Measurements from ENCODE around the gene RDH5.

The RDH5 gene

DNA sequence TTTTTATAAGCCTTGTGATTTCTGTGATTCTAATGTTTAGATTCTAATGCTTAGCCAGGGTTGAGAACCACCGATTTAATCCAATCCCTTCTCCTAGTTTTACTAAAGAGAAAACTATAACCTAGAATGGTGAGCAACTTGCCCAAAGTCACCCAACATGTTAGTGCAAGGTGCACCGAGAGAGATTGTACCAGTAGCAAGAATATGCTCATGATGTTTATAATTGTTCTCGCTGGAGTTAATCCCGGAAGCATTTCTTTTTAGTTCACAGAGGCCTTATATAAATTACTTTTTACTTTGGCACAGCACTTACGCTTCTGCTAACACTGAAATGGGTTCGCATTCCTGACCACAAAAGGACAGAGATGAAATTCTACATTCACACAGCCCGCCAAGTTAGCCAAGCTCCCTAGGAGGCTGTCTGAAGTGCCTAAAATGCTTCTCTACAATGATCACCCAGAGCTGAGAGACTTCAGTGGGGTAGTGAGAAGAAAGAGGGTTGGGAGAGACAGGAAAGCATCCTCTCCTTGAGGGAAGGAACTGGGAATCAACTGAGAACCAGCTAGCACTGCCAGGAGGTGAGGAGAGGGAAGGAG lies 4.9 kb upstream of the RDH5 start:
- DNase-seq, result no peak

DNA sequence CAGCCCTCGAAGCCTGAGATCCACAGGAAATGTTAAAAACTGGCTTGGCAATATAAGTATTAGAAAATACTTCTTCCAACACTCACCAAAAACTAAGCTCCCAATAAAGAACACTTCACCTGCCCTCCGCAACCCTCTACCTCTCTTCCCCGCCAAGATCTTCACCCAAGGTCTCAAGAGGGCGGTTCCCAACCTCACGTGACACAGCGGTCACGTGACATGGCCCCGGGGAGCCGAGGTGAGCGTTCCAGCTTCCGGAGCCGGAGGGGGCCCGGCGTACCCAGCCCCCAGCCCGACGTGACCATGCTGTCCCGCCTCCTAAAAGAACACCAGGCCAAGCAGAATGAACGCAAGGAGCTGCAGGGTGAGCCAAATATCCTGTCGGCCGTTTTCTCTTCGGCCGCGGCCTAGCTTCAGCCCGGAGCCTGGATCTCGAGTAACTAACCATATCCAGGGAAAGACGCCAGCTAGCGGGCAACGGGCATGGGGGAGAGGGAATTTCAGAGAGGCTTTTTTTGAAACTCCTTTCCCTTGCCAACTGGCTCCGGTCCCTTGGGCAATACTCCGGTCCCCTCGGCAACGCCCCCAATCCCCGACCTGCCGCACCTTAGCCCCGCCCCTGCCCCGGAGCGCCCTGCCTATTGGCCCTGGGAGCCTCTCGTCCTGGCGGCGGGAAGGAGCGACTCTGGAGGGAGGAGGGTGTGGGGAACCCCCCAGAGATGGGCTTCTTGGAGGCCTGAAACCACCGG lies 4.2 kb upstream of the RDH5 start, which contains the start of gene BLOC1S1:
Gene BLOC1S1 (plus strand): TSS at position 214 of the 749 bp plus-strand sequence. CDS start 6 bp downstream, at position 220.
- peak; percentile 78 to 83 for DNase-seq

DNA sequence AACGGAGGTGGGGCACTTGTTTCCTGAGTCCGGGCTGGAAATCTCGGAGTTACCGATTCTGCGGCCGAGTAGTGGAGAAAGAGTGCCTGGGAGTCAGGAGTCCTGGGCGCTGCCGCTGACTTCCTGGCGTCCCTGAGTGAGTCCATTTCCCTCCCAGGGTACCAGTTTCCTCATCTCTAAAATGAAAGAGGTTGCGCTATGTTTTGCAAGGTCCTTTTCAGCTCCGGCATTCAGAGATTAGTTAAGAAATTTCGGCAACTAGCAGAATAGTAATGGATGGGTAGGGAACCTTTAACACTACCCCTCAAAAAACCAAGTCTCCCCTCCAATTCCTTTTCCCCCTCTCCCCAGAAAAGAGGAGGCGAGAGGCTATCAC lies 3.6 kb upstream of the RDH5 start:
- DNase-seq, result no peak

DNA sequence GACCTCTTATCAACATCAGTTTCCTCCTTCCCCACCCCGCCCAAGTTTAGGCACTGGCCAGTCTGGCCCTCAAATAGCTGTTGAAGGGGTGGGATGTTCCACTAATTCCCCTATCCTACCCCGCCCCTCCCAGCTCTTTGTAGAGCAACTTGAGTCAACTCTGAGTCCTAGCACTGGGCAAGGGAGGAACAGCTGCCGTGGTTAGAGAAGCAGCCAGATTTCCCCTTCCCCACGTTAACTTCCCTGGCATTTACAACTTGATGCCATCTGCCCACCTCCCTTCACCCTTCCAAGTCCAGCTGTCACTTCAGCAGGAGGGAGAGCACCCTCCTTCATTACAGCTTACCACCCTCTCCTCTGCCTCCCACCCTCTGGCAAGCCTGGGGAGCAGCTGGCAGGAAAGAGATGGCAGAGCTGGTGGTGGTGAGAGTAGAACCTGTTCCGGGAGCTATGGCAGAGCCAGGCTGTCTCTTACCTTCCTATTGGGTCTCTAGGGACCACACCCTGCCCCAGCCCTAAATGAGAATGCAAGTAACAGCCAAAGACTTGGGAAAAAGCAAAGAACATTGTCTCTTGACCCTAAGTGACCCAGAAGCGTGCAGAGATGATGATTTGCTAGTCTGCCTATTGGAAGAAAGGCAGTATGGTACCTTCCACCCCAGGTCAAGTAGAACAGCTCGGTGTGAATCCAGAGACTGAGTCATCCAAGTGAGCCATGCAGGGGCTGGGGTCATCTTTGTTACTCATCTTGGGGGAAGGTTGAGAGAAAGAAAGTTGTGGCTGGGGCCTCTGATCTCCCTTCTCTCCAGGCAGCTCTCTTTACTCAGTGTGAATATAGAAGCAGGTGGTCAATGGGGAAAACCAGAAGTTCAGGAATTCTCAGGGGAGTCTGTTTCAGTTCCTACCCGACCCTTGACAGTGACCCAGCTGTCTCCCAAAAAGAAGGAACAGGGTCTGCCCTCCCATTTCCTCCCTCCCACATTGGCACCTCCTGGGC lies 2.9 kb upstream of the RDH5 start:
- DNase-seq, result peak; percentile 27 to 37

DNA sequence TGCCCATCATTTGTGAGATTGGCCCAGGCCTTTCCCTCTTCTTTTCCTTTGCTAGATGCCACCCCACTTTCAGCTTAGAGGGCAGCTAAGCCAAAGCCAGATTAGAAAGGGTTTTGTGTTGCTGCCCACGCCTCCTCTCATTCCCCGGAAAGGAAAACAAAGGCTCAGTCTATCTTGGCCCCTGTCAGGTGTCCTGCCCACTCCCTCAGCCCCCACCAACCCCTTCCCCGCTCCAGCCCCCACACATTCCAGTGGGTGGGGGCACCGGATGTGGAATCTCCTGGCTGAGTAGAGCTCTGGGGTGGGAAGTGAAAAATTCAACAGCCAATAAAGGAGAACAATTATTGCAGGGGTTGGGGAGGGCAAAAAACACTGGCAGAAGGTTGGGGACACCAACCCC lies 2.2 kb upstream of the RDH5 start:
- no peak for DNase-seq

DNA sequence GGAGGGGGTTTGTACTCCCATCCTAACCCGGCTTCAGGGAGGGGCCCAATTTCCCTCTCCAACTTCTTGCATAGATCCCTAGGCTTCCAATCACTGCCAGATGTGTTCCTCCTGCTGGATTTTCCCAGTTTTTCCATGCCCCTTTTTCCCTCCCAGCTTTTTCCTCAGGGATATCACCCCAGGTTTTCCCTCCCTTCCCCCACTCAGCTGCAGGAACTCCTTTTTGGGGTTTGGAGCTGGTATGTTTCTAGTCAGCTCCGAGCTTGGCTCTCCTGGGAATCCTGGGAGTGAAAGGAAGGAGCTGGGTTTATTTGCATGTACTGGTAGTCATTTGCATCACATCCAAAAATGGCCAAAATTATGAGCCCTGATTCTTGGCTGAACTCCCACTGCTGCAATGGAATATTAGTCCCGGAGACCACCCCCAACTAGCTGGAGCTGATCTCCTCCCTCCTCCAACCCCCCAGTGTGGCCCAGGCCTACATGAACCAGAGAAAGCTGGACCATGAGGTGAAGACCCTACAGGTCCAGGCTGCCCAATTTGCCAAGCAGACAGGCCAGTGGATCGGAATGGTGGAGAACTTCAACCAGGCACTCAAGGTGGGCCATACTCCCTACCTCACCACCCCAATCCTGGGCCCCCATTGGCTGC lies 1.4 kb upstream of the RDH5 start:
- no peak for DNase-seq

DNA sequence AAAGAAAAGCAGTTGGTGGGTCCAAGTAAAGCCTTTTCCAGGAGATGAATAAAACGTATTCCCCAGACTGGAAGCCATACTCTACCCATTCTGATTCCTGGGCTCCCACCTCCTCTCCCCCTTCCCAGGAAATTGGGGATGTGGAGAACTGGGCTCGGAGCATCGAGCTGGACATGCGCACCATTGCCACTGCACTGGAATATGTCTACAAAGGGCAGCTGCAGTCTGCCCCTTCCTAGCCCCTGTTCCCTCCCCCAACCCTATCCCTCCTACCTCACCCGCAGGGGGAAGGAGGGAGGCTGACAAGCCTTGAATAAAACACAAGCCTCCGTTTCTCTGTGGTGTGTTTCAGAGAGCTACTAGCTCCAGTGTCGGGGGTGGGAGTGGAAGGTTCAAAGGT lies 822 bp upstream of the RDH5 start:
- DNase-seq, result no peak

DNA sequence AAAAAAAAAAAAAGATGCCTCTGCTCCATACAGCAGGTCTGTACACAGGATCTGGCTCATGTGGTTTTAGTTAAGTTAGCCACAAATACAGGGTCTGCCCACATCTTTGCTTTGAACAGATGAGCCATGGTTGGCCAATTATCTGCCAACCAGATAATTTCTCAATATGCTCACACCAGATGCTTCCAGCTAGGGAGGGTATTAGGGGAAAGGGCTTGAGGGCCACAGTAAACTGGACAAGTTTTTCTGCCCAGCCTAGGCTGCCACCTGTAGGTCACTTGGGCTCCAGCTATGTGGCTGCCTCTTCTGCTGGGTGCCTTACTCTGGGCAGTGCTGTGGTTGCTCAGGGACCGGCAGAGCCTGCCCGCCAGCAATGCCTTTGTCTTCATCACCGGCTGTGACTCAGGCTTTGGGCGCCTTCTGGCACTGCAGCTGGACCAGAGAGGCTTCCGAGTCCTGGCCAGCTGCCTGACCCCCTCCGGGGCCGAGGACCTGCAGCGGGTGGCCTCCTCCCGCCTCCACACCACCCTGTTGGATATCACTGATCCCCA lies 776 bp downstream of the RDH5 start:
- DNase-seq, result peak; percentile 60 to 77

DNA sequence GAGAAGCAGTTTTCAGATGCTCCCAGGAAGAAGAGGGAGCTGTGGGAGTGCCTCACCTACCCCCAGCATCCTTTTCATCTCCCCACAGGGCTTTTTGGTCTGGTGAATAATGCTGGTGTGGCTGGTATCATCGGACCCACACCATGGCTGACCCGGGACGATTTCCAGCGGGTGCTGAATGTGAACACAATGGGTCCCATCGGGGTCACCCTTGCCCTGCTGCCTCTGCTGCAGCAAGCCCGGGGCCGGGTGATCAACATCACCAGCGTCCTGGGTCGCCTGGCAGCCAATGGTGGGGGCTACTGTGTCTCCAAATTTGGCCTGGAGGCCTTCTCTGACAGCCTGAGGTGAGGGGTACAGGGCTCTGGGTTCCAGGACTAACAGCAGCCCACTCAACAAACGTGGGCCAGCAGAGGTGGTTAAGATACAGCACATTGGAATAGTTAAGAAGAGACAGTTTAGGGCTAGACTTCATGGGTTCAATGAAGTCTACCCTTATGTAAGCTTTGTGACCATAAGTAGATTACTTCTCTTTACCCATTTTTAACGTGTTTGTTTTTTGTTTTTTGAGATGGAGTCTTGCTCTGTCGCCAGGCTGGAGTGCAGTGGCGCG lies 1.5 kb downstream of the RDH5 start:
- DNase-seq, result no peak

DNA sequence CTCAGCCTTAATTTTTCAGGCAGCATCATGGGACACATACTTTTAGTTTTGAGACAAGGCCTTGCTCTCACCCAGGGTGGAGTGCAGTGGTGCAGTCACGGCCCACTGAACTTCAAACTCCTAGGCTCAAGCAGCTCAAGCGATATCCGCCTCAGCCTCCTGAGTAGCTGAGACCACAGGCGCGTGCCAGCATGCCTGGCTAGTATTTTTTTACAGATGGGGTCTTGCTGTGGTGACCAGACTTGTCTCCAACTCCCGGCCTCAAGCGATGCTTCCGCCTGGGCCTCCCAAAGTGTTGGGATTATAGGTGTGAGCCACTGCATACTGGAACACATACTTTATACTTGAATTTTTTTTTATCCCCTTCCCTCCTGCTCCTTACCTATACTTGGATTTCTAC lies 2.8 kb downstream of the RDH5 start:
- no peak for DNase-seq

DNA sequence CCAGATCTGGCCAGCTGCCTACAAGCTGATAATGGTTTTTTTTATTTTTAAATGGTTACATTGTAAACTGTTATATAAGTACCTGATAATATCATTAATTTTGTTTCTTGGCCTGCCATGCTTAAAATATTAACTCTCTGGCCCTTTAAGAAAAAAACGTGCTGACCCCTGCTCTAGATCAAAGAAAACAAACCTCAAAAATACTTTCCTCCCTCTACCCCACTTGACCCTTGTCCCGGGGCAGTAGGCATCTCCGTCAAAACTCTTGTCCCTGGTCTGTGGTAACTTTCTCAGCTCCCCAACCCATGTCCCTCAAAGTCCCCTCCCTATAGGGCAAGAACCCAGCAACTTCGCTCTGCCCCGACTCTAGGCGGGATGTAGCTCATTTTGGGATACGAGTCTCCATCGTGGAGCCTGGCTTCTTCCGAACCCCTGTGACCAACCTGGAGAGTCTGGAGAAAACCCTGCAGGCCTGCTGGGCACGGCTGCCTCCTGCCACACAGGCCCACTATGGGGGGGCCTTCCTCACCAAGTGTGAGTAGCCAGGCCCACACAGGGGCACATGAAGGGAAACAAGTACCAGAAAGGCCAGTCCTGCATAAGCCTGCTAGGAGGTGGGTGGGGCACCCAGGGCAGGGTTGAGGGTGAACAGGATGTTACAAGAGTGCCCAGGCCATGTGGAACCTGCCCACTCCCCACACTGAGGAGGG lies 3.5 kb downstream of the RDH5 start:
- no peak for DNase-seq

DNA sequence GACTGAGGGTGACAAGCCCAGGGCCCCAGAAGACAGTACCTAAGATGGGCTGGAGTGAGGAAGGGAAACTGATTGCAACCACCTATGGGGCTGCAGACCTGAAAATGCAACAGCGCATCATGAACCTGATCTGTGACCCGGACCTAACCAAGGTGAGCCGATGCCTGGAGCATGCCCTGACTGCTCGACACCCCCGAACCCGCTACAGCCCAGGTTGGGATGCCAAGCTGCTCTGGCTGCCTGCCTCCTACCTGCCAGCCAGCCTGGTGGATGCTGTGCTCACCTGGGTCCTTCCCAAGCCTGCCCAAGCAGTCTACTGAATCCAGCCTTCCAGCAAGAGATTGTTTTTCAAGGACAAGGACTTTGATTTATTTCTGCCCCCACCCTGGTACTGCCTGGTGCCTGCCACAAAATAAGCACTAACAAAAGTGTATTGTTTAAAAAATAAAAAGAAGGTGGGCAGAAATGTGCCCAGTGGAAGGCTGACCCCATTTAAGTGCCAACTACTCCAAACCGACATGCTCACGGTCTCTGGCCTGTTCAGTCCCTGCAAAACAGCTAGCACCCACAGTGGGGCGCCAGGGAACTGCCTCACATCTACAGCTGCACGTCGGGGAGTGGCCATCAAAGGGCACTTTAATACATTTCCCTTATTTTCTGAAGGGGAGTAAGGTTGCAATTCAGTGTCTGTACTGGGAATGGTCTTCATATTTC lies 4.2 kb downstream of the RDH5 start:
- peak; percentile 49 to 76 for DNase-seq

DNA sequence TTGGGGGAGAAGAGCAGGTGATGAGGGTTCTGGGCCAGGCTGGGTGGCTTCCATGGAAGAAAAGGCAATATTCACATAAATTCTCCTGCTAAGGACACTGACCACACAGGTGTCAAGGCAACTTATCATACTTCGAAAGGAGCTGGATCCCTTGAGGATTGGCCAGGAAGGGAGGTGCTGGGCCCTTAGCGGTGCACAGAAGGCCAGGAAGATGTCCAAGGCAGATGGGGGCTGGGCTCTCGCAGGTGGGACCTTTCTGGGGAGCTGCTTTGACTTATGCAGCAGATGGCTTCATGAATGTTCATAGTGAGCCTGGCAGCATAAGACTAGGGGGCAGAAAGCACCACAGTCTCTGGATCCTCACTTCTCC lies 4.7 kb downstream of the RDH5 start:
- no peak for DNase-seq

DNA sequence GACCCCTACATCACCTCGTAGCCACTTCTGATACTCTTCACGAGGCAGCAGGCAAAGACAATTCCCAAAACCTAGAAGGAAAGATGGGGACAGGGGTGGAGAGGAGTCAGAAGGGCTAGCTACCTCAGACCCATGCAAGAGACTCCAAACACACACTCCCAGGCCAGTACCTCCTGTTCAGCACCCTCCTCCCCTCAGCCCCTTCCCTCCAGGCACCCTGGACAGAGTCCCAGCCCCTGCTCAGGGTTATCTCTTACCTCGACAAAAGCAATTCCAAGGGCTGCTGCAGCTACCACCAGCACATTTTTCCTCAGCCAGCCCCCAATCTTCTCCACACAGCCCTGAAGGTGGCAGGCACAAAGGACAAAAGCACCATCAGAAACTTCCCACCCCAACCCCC lies 5.4 kb downstream of the RDH5 start:
- DNase-seq, result no peak

DNA sequence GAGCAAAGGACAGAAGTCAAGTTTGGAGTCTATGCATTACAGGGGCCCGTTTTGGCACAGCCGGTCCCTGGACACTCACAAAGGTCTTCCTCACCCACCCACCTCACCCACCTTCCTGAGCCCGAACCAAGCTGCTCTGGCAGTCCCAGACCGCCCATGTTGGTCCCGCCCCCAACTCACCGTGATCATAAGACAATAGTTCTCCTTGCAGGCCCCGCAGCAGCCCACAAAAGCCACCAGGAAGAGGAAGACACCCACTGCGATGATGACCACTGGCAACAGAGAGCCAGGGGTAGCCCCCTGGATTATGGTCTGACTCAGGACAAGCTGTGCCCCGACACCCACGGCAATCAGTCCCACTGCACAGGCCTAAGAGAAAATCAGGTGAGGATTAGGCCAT lies 6.8 kb downstream of the RDH5 start:
- DNase-seq, result peak; percentile 58 to 92

DNA sequence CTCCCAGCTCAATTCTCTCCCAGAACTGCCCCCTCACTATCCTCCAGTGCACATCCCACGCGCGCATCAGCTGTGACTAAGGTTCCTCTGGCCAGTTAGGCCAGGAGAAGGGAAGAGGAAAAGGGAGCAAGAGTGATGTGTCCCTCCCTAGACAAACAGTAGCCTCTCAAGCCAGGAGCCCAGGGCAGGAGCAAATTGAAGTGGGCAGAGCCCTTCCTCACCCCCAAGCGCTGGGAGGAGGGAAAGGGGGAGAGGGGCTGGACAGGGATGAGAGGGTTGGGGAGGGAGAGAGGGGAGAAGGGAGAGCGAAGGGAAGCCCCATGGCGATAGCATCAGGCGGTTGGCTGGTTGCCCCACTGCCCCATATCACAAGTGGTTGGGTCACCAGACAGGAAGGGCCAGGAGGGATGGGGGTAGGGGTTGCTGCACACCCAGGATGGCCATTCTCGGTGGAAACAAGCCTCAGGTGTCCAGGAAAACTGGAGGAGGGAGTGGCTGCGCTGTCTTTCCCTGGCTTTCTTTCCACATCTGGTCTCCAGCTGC lies 7.5 kb downstream of the RDH5 start:
- peak; percentile 60 to 78 for DNase-seq

DNA sequence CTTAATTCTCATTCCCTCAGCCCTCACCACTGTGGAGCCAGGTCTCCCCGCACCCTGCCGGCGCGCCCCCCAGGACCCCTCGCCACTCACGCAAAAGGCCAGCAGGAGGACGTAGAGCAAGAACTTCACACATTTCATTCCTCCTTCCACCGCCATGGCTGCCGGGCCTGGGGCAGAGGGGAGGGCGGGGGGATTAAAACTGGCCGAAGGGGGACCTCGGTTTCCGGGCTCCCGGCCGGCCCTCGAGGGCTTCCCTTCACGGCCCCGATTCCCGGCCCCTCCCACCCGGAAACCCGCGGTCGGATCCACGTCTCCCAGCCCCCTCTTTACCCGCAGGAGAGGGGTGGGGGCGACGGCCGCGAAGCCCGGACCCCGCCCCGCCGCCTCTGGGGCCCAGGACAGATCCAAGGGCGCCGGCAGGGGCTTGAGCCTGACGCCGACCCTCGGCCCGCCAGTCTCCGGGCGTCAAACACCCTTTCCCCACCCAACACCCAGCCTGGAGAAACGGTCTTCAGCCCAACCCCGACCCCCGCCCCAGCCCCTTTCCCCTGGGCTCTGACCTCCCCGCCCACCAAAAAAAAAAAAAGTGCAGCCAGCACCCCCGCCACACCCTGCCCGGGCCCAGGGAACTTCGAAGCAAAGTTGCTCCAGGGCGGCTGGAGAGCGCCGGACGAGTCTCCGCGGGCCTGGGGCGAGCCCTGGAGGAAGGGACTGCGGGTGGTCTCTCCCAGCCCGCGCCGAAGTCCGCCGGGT lies 8.2 kb downstream of the RDH5 start:
- peak; percentile 42 to 70 for DNase-seq

DNA sequence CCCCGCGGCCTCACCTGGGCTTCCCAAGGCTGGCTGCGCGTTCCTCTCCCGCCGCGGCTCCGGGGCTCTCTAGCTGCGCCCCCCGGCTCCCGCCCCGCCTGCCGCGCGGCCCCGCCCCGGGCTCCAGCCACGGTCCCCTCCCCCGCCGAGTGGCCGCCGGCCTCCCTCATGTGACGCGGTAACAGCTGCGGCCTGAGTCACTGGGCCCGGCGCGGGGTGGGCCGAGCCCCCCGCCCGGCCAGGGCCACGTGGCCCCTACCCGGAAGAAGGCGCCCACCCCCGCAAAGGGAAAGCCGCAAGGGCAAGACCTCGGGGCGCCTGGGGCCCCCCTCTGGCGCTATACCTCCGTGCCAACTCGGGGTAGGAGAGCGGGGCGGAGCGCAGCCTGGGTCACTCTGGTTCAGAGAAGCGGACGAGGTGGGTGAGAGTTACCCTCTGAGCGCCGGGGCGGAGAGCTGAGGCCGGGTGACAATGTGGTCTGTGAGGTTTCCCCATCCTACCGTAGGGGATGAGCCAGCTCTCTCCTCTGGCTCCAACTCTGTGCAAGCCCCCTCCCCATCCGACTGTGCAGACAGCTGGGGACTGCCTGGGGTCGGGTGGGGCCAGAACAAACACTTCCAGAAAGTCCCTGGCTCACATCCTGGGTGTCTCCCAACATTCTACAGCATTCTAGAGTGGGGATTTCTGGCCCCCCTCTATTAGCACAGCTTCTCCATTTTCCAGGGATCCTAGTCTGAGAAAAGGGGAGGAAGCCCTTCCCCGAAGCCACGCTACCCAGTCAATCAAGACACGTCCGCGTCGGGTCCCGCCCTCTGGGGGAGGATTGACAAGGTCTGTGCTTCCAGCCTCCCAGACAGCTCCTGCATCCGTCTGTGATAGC lies 9.0 kb downstream of the RDH5 start, which contains the start of gene CD63:
Gene CD63 (minus strand): TSS at position 71 of the 880 bp plus-strand sequence. CDS start 668 bp downstream, outside the sequence.
- peak; percentile 95 to 96 for DNase-seq

Data from inflammatory macrophage treated with lipopolysaccharide for 1 hour (primary cell).